Skeletal muscle tissue (tissue), 4 donors: ENCODE data around the gene FRMD4A. TPM values are rescaled to one million over a fixed set of nuclear protein-coding genes. Genes with fewer than 3 reads are reported as not detected.
A peak's percentile ranks its signal among the peaks of the same experiment; 100 is the strongest.

Experiments used
- H3K27ac ChIP-seq: one replicate; pipeline ENCODE4 v1.7.0; 2013; ENCODE audit warnings: mild to moderate bottlenecking, low read depth, low read length, inconsistent platforms
- H3K27me3 ChIP-seq, 3 donors: one replicate each; pipeline ENCODE4 v1.7.0; 2013; ENCODE audit warnings: low read length in 3 of 3; ENCODE audit not compliant: control insufficient read depth in 3 of 3, insufficient read depth in 3 of 3
- H3K36me3 ChIP-seq, 3 donors: one replicate each; pipeline ENCODE4 v1.7.0; 2013; ENCODE audit warnings: low read length in 3 of 3; ENCODE audit not compliant: control insufficient read depth in 3 of 3, insufficient read depth in 3 of 3
- H3K4me1 ChIP-seq, 3 donors: one replicate each; pipeline ENCODE4 v1.7.0; 2013; ENCODE audit warnings: low read length in 3 of 3, mild to moderate bottlenecking in 3 of 3; ENCODE audit not compliant: control insufficient read depth in 3 of 3, insufficient read depth in 3 of 3
- H3K4me3 ChIP-seq, 3 donors: one replicate each; pipeline ENCODE4 v1.7.0; 2013; ENCODE audit warnings: low read length in 3 of 3
- H3K9ac ChIP-seq, 3 donors: one replicate each; pipeline ENCODE4 v1.7.0; 2013; ENCODE audit warnings: low read length in 3 of 3, mild to moderate bottlenecking in 3 of 3, moderate library complexity in 2 of 3, low read depth in 1 of 3
- H3K9me3 ChIP-seq, 3 donors: one replicate each; pipeline ENCODE4 v1.7.0; 2013; ENCODE audit warnings: low read length in 3 of 3; ENCODE audit not compliant: control insufficient read depth in 3 of 3
- total RNA-seq: library from RNA; depleted of rRNA; stranded (reverse); fragments of >200 nt; gene quantifications from one replicate; pipeline ENCODE4 v1.2.3, GENCODE V29; 2014
- donor health status: Osteomylitis.

FRMD4A gene
- total RNA-seq, 1 donor from 2014 or later = 19.3 TPM

DNA sequence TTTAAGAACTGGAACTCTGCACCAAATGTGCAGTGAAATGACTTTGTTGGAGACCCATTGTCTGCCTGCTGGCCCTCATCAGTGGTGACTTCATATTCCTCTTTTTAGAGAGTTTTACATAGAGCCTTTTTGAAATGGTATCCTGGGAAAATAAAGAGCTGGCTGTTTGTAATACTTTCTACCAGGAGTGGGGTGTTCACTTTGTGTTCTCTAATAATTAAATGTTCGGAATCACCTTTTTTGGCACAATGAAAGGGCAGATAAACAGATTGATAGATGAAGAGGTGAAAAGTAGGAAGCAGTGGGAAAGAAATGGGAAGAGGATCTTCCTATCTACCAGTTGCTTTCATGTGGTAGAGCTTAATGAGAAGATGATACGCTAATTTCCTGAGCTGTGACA, 688.4 kb downstream of the FRMD4A start:
- no peaks in the 10 kb centered on the region for H3K9me3 ChIP-seq
- no peak overlapping the region for H3K4me3 ChIP-seq
- no peak overlapping the region for H3K9ac ChIP-seq
- H3K36me3 ChIP-seq = peaks cover 9 to 39% (median 28%) of the 10 kb centered on the region in 3 donors
- H3K4me1 ChIP-seq = no peaks in the 10 kb centered on the region
- H3K27me3 ChIP-seq = no peaks in the 10 kb centered on the region
- H3K27ac ChIP-seq = no peak overlapping the region

DNA sequence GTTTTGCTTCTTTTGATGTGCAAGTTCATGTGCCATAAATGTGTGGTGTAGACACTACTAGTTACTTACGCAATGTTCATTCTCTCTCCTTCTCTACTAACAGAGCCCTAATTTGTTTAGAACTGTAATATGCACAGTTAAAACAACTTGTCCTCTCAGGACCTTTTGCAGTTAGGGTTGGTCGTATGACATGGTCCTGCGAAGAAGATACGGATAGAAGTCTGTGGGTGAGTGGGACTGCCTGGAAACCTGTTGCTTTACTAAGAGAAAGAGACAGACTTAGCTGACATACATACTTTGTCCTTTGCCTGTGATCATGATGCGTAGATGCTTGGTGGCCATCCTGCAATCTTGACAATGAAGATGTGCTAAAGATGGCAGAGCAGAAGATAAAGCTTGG, 692.8 kb downstream of the FRMD4A start:
- H3K36me3 ChIP-seq = peaks cover 0 to 15% (median 11%) of the 10 kb centered on the region in 3 donors
- peaks cover 6 to 11% (median 6%) of the 10 kb centered on the region in 3 donors for H3K4me1 ChIP-seq
- no peak overlapping the region for H3K9ac ChIP-seq

DNA sequence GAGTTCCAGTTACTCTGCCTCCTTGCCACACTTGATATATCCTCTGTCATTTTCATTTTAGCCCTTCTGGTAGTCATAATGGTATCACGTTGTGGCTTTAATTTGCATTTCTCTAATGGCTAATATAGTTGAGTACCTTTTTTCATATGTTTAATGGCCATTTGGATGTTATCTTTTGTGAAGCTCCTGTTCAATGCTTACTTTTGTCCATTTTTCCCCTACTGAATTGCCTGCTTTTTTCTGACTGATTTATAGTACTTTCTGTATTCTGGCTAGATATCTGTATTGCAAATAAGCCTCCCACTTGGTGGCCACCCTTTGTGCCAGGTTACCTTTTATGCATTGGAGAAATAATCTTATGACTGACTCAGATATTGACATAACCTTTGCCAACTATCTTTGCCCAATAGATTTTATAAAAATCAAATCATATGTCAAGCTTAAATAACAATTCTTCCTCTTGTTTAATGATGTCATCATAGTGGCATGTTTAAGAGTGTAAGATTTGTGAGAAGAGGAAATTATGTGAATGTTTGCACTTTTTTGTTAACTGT, 693.3 kb downstream of the FRMD4A start:
- H3K9ac ChIP-seq = no peak overlapping the region
- no peaks in the 10 kb centered on the region for H3K9me3 ChIP-seq
- no peak overlapping the region for H3K4me3 ChIP-seq
- peaks cover 7 to 11% (median 8%) of the 10 kb centered on the region in 3 donors for H3K4me1 ChIP-seq
- no peak overlapping the region for H3K27ac ChIP-seq
- no peaks in the 10 kb centered on the region for H3K27me3 ChIP-seq
- peaks cover 0 to 11% (median 5%) of the 10 kb centered on the region in 3 donors for H3K36me3 ChIP-seq

More for the DNA sequence above, 692.8 kb downstream of the FRMD4A start:
- Histone ChIP-seq H3K9me3 (no peaks in the 10 kb centered on the region), H3K27ac (no peak overlapping the region), H3K4me3 (no peak overlapping the region), H3K27me3 (no peaks in the 10 kb centered on the region)

DNA sequence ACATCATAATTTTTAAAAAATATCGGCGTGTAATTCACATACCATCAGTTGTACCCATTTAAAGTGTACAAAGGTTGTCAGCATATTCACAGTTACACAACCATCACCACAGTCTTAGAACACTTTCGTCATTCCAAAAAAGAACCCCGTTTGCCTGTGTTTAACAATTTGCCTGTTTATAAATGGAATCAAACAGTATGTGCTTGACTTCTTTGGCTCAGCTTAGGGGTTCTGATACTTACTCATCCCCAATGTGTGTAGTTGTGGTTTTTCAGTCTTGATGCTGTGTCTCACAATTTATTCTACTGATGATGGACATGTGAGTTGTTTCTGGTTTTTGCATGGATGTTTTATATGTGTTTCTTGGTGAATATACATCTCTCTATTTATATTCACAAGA, 693.9 kb downstream of the FRMD4A start:
- Histone ChIP-seq H3K27me3 (no peaks in the 10 kb centered on the region), H3K36me3 (peaks cover 0 to 7% (median 5%) of the 10 kb centered on the region in 3 donors), H3K9ac (no peak overlapping the region), H3K9me3 (no peaks in the 10 kb centered on the region), H3K27ac (no peak overlapping the region), H3K4me1 (peaks cover 7 to 11% (median 8%) of the 10 kb centered on the region in 3 donors), H3K4me3 (no peak overlapping the region)

DNA sequence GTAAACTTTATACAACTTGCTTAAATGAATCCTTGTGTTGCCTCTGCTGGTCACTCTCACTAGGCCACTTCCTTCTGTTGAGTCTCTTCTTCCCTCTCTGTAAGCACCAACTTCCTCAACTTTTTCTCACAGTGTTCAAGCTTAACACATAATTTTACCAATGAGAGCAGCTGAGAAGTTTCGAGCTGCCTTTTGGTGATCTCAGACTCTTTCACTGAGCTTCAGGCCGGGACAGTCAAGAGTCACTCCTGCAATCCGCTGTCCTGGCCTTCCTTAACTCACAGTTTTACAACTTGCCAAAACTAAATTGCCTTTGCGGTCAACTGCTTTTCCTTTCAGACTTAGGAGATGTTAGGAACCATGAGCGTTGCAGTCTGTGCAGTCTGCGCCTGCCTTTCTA, 696.5 kb downstream of the FRMD4A start:
- no peak overlapping the region for H3K4me3 ChIP-seq
- H3K27ac ChIP-seq = peak overlapping the region; percentile 62
- peaks cover 7 to 13% (median 8%) of the 10 kb centered on the region in 3 donors for H3K4me1 ChIP-seq
- H3K9ac ChIP-seq = no peak overlapping the region
- H3K27me3 ChIP-seq = no peaks in the 10 kb centered on the region
- peaks cover 8 to 13% (median 13%) of the 10 kb centered on the region in 3 donors for H3K36me3 ChIP-seq
- no peaks in the 10 kb centered on the region for H3K9me3 ChIP-seq

DNA sequence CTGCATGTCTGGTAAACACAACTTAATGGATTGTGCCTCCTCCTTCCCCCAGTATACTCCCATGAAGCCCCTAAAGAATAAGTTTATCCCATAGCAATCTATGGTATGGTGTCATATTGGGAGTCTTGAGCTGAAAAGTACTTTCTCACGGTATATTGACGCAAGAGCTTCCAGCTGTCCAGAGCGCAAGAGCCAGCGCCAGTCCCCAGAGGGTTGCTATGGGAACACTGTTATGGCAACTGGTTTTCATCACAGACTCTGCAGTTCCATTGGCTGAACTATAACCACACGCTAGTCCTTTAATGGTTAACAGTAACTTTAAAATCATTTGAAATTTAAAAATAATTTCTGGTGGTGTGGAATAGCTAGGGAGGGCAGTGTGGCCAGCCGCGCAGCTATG, 697.0 kb downstream of the FRMD4A start:
- Histone ChIP-seq H3K4me3 (peak overlapping the region in 1 of 3 donors; percentile 15), H3K27ac (peak overlapping the region; percentile 70), H3K36me3 (peaks cover 8 to 13% (median 8%) of the 10 kb centered on the region in 3 donors), H3K27me3 (no peaks in the 10 kb centered on the region), H3K4me1 (peaks cover 7 to 13% (median 8%) of the 10 kb centered on the region in 3 donors), H3K9ac (no peak overlapping the region), H3K9me3 (no peaks in the 10 kb centered on the region)

DNA sequence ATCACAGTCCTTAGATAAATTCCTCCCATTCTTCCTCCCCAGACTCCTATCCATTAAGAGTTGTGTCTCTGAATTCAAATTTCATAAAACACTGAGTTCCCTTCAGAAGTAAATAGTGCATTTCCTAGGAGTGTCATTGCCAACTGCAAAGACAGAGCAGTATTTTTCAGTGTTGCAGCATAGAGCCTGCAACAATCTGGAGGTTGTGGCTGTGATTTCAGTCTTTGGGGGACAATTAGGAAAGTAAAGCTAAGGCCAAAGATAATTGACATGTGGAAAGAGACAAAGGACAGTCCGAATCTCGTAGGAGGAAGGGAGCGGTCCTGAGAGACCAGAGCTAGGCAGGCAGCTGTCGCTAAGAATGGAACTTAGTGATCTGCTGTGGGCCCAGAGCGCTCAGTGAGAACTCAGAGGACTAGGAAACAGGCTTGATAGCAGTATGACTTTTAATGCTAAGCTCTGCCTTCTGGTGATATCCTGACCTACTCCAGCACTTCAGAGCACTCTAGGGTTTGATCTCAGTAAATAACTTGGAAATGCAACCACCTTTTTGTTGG, 697.8 kb downstream of the FRMD4A start:
- H3K9ac ChIP-seq = peak overlapping the region in 1 of 3 donors; percentile 35
- no peak overlapping the region for H3K4me3 ChIP-seq
- H3K27me3 ChIP-seq = no peaks in the 10 kb centered on the region
- peaks cover 7 to 13% (median 8%) of the 10 kb centered on the region in 3 donors for H3K4me1 ChIP-seq
- peaks cover 8 to 11% (median 8%) of the 10 kb centered on the region in 3 donors for H3K36me3 ChIP-seq
- H3K27ac ChIP-seq = peak overlapping the region; percentile 70
- no peaks in the 10 kb centered on the region for H3K9me3 ChIP-seq

DNA sequence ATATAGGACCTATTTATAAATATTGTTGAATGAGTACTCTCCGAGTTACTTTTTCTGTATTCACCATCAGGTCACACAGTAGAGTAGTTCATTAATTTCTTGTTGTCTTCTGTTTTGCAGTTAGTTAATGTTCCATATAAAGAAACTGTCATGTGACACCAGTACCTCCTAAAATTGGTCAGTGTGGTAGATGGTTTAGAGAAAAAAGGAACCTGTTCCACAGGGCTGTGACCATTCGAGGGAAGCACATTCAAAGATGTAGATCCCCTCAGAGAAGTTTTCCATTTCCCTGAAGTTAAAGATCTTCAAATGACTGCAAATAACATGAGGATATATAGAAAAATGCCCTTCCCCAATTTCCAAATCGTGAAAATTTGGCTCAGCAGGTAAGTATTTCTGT, 698.3 kb downstream of the FRMD4A start:
- no peaks in the 10 kb centered on the region for H3K27me3 ChIP-seq
- peaks cover 8 to 15% (median 10%) of the 10 kb centered on the region in 3 donors for H3K36me3 ChIP-seq
- H3K9me3 ChIP-seq = no peaks in the 10 kb centered on the region
- no peak overlapping the region for H3K9ac ChIP-seq
- peaks cover 7 to 13% (median 8%) of the 10 kb centered on the region in 3 donors for H3K4me1 ChIP-seq
- H3K4me3 ChIP-seq = no peak overlapping the region
- H3K27ac ChIP-seq = peak overlapping the region; percentile 70

DNA sequence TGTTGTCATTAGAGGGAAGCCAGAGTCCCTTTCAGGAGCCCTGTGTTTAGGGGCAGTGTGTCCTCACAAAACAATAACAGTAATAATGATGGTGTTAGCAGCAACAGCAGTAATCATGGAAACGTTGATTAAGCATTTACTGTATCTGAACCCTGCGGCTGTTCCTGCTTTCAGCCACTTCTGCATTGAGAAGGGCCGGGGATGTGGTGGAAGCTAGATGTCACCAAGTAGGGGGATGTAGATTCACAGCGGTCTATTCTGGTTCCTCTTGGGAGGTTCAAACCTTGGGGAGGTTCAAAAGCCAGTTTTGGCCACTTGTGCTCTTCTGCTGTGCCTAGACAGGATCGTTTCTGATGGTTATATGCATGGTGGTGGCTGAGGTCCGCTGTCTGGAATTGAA, 699.1 kb downstream of the FRMD4A start:
- Histone ChIP-seq H3K36me3 (peaks cover 8 to 15% (median 12%) of the 10 kb centered on the region in 3 donors), H3K9me3 (no peaks in the 10 kb centered on the region), H3K9ac (no peak overlapping the region), H3K27ac (no peak overlapping the region), H3K4me3 (no peak overlapping the region), H3K27me3 (no peaks in the 10 kb centered on the region), H3K4me1 (peaks cover 7 to 13% (median 8%) of the 10 kb centered on the region in 3 donors)

DNA sequence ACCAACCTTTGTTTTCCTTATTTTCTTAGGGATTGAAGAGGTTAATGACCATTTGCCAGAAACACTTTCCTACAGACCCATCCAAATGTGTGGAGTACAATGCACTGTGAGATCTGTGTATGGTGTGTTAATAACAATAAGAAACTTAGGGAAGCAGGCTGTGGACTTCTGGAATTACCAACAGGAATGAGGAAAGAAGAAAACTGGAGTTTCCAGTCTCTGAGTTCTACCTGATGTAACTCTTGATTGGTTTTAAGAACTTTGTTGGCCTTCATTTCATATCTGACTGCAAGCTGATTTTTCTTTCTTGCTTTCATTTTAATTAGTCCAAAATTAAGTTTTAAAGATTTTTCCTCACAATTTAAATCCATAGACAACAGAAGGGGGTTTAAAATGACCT, 700.5 kb downstream of the FRMD4A start:
- Histone ChIP-seq H3K36me3 (peaks cover 8 to 22% (median 21%) of the 10 kb centered on the region in 3 donors), H3K9ac (no peak overlapping the region), H3K9me3 (no peaks in the 10 kb centered on the region), H3K27ac (no peak overlapping the region), H3K27me3 (no peaks in the 10 kb centered on the region), H3K4me1 (peaks cover 7 to 13% (median 8%) of the 10 kb centered on the region in 3 donors), H3K4me3 (no peak overlapping the region)
